NCI-H82 (cell line): ENCODE data around the gene DGKG.

Experiments used
- DNase-seq: peaks from one replicate; lab custom pipeline; 2025; lab: John Stamatoyannopoulos, UW

The DGKG gene

GRCh38 chr3:186367631-186368030, 5.6 kb upstream of the DGKG start:
- no peak for DNase-seq

GRCh38 chr3:186366206-186366605, 4.2 kb upstream of the DGKG start:
- no peak for DNase-seq

GRCh38 chr3:186365202-186365974, 3.4 kb upstream of the DGKG start:
- DNase-seq = no peak

- no peak for DNase-seq
Observed at GRCh38 chr3:186362988-186363387, 954 bp upstream of the DGKG start.

GRCh38 chr3:186362537-186362842, 456 bp upstream of the DGKG start:
- no peak for DNase-seq

- DNase-seq = no peak
Observed at GRCh38 chr3:186361246-186361761, 730 bp downstream of the DGKG start.

GRCh38 chr3:186360779-186361178, 1.3 kb downstream of the DGKG start:
- no peak for DNase-seq

GRCh38 chr3:186359078-186359477, 3.0 kb downstream of the DGKG start:
- no peak for DNase-seq

GRCh38 chr3:186356152-186356551, 5.9 kb downstream of the DGKG start:
- no peak for DNase-seq

GRCh38 chr3:186354100-186354499, 7.9 kb downstream of the DGKG start:
- DNase-seq = no peak

GRCh38 chr3:186352369-186352768, 9.7 kb downstream of the DGKG start:
- no peak for DNase-seq

GRCh38 chr3:186342197-186342596, 19.8 kb downstream of the DGKG start:
- DNase-seq = no peak

GRCh38 chr3:186340204-186340603, 21.8 kb downstream of the DGKG start:
- DNase-seq = no peak

- no peak for DNase-seq
Observed at GRCh38 chr3:186339180-186339918, 22.7 kb downstream of the DGKG start.

- no peak for DNase-seq
Observed at GRCh38 chr3:186333256-186333655, 28.8 kb downstream of the DGKG start.

- no peak for DNase-seq
Observed at GRCh38 chr3:186330772-186331460, 31.1 kb downstream of the DGKG start.

- no peak for DNase-seq
Observed at GRCh38 chr3:186329589-186329988, 32.4 kb downstream of the DGKG start.

GRCh38 chr3:186327912-186328487, 34.0 kb downstream of the DGKG start:
- no peak for DNase-seq

GRCh38 chr3:186322761-186323160, 39.3 kb downstream of the DGKG start:
- no peak for DNase-seq

- DNase-seq = no peak
Observed at GRCh38 chr3:186321746-186322145, 40.3 kb downstream of the DGKG start.

GRCh38 chr3:186320862-186321568, 41.0 kb downstream of the DGKG start:
- DNase-seq = no peak

- no peak for DNase-seq
Observed at GRCh38 chr3:186319945-186320344, 42.1 kb downstream of the DGKG start.
